ENCODE measurements around the gene SLC41A3.

GRCh38 chr3:126121074-126121473 lies 37.1 kb upstream of the SLC41A3 start:
- TF ChIP-seq EP300 (IDR thresholded peaks at IDR 0.05) = no peak
- TF ChIP-seq POLR2A (IDR thresholded peaks at IDR 0.05) = no peak
- no peak for TF ChIP-seq CTCF (IDR thresholded peaks at IDR 0.05)
